ENCODE data around the gene TFF3. TPM values are rescaled to one million over a fixed set of nuclear protein-coding genes. Genes with fewer than 3 reads are reported as not detected.

The TFF3 gene
- total RNA-seq, 1 donor from 2014 or later = 0.26 TPM

DNA sequence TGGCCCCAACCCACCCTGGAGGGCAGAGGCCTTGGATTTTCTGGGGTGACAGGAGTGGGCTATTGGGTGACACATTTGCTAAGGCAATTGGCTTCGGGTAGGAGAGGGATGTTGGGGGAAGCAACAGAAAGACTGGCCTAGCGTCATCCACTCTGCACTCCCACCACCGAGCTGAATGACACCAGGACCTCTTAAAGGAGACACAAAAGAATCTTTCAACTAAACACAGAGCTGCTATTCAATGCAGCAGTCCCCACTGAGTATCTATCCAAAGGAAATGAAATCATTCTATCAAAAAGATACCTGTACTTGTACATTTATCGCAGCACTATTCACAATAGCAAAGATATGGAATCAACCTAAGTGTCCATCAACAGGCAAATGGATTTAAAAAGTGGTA, 29.4 kb upstream of the TFF3 start:
- TF ChIP-seq, protein P1, sequence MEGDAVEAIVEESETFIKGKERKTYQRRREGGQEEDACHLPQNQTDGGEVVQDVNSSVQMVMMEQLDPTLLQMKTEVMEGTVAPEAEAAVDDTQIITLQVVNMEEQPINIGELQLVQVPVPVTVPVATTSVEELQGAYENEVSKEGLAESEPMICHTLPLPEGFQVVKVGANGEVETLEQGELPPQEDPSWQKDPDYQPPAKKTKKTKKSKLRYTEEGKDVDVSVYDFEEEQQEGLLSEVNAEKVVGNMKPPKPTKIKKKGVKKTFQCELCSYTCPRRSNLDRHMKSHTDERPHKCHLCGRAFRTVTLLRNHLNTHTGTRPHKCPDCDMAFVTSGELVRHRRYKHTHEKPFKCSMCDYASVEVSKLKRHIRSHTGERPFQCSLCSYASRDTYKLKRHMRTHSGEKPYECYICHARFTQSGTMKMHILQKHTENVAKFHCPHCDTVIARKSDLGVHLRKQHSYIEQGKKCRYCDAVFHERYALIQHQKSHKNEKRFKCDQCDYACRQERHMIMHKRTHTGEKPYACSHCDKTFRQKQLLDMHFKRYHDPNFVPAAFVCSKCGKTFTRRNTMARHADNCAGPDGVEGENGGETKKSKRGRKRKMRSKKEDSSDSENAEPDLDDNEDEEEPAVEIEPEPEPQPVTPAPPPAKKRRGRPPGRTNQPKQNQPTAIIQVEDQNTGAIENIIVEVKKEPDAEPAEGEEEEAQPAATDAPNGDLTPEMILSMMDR (IDR thresholded peaks at IDR 0.05; ENCODE audit: insufficient read depth, low read length, severe bottlenecking) = no peak
- FAIRE-seq (no peak), DNase-seq (ENCODE audit: low read depth) (no peak)
- Histone ChIP-seq H3K4me3 (ENCODE audit: low read depth, low read length) (no peak overlapping the region), H3K36me3 (ENCODE audit: control insufficient read depth, insufficient read depth, low read length) (no peaks in the 10 kb centered on the region), H3K27me3 (ENCODE audit: control insufficient read depth, insufficient read depth, low read length) (no peaks in the 10 kb centered on the region)

DNA sequence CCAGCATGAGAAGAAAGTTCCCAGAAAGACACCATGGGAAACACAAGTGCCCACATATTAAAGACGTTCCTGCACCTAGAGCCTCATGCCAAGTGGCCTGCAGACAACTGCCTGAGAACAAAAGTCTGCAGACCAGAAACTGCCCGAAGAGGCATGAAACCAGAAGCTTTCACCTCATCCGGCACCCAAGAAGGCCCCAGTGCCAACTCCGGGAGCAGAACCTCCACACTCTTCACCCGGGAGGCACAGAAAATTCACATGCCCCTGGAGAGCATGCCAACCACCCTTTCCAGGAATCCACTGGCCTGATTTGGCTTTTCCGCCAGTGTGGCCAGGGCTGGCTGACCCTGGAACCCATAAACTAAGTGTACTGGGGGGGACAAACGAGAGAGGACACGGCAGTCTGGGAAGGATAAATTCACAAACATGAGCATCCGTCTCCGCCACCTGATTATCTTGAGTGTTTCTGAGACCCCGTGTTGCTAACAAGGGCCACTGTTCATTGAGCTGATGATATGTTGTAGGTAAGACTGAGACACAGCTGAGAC, 28.8 kb upstream of the TFF3 start:
- H3K4me3 ChIP-seq (ENCODE audit: low read depth, low read length) = no peak overlapping the region
- TF ChIP-seq, protein P1 (IDR thresholded peaks at IDR 0.05; ENCODE audit: insufficient read depth, low read length, severe bottlenecking) = no peak
- no peak for FAIRE-seq

DNA sequence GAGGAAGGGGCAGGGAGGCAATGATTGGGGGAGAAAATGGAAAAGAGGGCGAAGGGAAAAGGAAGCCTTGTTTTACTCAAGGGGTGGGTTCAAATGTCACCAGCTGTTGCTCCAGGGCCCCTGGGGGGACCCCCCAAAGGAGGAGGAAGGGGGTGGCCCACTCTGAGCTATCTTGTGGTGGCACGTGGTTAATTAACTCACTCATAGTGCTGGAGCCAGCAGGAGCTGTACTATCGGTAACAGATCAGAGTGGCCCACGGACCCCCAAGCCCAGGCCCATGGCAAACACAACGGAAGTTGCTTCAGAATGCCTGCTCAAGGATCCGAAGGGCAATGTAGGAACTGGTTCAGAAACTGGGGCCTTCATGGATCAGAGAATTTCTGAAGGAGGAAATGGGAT, 28.3 kb upstream of the TFF3 start:
- FAIRE-seq = no peak
- H3K36me3 ChIP-seq (ENCODE audit: control insufficient read depth, insufficient read depth, low read length) = no peaks in the 10 kb centered on the region
- TF ChIP-seq, protein P1 (IDR thresholded peaks at IDR 0.05; ENCODE audit: insufficient read depth, low read length, severe bottlenecking) = no peak
- H3K27me3 ChIP-seq (ENCODE audit: control insufficient read depth, insufficient read depth, low read length) = no peaks in the 10 kb centered on the region
- DNase-seq (ENCODE audit: low read depth) = no peak
- H3K4me3 ChIP-seq (ENCODE audit: low read depth, low read length) = no peak overlapping the region

More for the DNA sequence above, 28.8 kb upstream of the TFF3 start:
- no peak for DNase-seq (ENCODE audit: low read depth)
- no peaks in the 10 kb centered on the region for H3K27me3 ChIP-seq (ENCODE audit: control insufficient read depth, insufficient read depth, low read length)
- H3K36me3 ChIP-seq (ENCODE audit: control insufficient read depth, insufficient read depth, low read length) = no peaks in the 10 kb centered on the region

DNA sequence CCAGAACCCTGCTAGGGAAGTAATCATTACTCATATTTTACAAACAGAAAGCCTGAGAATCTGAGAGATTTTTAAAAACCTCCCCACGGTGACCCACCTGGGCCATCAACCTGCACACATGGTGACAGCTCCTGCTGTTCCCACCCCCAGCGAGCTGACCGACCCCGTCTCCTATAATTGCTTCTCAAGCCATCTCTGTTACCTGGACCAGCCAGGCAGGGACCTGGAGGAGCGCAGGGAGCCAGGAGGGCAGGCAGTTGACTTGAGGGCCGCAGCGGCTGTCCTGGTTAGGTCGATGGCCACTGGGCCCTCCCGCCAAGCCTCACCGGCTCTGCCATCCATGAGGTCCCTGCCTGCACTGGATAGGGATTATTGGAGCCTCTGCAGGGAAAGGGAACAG, 27.9 kb upstream of the TFF3 start:
- DNase-seq (ENCODE audit: low read depth) (no peak), FAIRE-seq (no peak)
- Histone ChIP-seq H3K27me3 (ENCODE audit: control insufficient read depth, insufficient read depth, low read length) (no peaks in the 10 kb centered on the region), H3K36me3 (ENCODE audit: control insufficient read depth, insufficient read depth, low read length) (no peaks in the 10 kb centered on the region), H3K4me3 (ENCODE audit: low read depth, low read length) (no peak overlapping the region)
- TF ChIP-seq, protein P1 (IDR thresholded peaks at IDR 0.05; ENCODE audit: insufficient read depth, low read length, severe bottlenecking) = no peak

DNA sequence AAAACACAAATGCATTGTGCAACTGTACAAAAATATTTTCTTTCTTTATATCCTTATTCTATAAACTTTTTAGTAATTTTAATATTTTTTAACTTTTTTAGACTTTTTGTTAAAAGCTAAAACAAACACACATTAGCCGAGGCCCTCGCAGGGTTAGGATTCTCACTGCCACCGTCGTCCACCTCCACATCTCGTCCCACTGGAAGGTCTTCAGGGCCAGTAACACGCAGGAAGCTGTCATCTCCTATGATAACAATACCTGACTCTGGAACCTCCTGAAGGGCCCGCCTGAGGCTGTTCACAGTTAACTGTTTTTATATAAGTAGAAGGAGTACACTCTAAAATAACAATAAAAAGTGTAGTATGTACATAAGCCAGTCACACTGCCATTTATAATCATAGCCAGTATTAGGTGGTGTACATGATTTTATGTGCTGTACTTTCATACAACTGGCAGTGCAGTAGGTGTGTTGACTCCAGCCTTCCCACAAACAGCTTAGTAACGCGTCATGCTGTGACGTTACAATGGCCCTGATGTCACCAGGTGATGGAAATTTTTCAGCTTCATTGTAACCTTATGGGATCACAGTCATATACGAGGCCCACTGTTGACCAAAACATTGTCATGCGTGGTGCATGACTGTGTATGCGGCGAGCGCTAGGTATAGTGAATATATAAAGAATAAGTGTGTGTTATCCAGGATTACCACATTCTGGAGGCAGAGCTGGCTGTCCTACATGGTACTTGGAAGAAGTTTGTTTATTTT, 26.8 kb upstream of the TFF3 start:
- FAIRE-seq = no peak
- Histone ChIP-seq H3K4me3 (ENCODE audit: low read depth, low read length) (no peak overlapping the region), H3K36me3 (ENCODE audit: control insufficient read depth, insufficient read depth, low read length) (no peaks in the 10 kb centered on the region), H3K27me3 (ENCODE audit: control insufficient read depth, insufficient read depth, low read length) (no peaks in the 10 kb centered on the region)
- no peak for DNase-seq (ENCODE audit: low read depth)
- TF ChIP-seq, protein P1 (IDR thresholded peaks at IDR 0.05; ENCODE audit: insufficient read depth, low read length, severe bottlenecking) = no peak
